HG02798 (cell line): ENCODE results near the gene GNG8.
A peak's percentile ranks its signal among the peaks of the same experiment; 100 is the strongest.

Experiments
- ATAC-seq: cut with Tn5 transposase; IDR thresholded peaks from one replicate; pipeline ENCODE4 v1.9.1; 2021; ENCODE audit warnings: mild to moderate bottlenecking; ENCODE audit not compliant: unreplicated experiment, poor library complexity

GNG8 gene

DNA sequence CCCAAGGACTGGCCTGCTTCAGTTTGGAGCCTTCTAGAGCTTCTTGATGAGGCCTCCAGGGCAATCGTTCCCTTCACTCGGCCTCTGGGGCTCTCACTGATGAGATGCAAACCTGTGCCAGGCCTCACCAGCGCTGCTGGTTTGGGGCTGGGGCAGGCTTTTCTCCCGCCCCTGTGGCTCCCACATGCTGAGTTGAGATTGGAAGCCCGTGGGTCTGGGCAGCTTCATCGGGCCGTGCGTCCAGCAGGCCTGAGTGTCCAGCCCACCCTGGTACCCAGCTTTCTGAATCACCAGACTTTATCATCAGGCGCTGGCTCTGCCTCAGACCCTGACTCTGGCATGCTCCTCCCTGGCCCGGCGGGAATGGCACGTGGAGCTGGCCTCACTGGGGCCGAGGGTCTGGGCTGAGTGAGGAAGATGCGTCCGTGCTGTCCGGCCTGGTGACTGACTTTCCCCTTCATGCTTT is 30.6 kb downstream of the GNG8 start:
- ATAC-seq: no peak

DNA sequence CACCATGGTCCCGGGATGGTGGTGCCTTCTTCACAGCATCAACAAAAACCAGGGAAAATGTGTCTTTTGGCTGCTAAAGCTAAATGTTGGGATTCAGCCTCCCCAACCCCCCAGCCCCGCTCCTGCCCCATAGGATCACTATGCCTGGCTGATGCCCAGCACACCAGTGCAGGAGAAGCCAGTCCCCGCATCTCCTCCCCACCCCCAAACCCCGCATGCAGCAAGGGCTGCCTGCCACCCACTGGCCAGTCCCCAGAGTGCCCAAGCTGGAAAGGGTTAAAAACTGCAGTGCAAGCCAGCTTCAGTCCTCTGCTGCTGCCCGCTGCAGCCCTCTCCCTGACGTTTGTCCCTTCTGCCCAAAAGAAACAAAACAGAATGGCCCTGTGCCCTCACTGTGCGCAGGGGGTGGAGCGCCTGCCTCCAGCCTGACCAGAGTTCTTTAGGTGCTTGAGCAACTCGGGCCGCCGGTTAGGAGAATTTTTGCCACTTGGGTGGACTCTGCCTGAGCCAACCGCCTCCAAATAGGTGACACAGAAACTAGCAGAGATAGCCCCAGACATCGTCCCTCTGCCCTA is 31.1 kb downstream of the GNG8 start:
- ATAC-seq: no peak

DNA sequence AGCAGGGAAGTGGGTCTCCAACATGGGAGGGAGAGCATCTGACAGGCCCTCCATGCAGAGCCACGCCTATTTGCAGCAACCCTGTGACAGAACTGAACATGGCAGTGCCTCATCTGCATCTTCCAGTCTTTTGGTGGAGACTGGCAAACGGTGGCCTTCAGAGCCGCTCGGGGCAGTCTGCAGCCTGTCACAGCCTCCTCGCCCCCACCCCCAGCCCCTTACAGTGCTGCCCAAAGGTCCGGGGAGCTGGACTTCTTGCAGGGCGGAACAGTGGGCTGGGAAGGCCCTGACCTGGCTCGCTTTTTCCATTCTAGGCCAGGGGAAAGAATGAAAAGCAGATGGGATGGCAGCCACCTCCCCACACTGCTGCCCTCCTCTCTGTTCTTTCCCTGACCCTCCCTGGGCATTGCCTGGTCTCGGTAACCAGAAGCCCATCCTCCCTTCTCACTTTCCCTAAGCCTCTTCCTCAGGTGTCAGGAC is 32.2 kb downstream of the GNG8 start:
- no peak for ATAC-seq

DNA sequence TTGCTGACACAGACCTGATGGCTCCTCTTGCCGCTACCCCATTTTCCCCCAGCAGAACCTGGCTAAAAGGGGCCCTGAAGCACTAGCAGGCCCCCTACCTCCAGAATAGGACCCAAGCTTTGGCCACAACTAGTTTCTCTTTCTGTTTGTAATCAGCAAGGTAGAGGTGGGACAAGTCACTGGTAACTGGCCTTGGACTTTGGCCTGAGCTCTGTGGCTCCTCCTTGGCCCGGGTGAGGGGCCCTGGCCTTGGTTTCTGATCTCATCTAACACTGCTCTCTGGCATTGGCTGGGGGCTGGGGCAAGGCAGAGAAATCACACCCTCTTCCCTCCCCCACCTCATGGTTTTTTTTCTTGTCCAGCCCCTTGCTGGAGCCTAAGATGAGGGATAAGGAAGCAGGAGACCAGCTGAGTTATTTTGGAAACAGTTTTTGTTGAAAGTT is 32.8 kb downstream of the GNG8 start:
- no peak for ATAC-seq

DNA sequence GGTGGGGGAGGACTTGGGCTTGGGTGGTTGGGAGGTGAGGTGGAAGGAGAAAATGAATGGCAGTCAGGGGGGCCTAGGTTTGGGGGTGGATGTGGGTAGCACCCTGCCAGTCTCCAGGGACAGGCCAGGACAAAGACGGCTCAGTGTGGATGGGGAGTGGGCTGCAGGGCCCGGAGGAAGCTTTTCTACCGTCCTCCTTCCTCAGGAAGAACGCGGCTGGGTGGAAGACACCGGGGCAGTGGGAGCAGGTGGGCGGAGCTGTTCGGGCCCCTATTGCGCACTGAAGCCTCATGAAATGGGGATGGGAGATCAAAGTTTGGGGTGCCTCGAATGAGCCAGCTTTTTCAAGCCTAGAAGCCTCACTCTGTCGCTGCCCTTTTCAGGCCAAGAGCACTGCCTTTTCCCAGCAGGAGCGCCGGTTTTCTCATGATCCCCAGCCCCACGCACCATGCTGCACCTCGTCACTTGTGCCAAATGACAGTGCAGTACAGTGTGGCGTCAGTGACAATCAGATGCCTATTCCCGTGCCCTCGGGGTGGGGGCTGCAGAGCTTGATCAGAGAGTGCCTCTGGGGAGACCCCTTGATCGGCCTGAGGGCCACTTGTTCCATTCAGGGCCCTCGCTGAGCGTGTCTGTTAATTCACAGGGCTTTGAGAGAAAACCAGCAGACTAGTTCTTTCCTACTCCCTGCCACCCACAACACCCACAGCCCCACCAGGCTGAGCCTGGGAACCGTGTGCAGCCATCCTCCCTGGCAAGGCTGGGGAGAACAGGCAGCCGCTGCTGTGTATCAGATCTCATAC is 33.4 kb downstream of the GNG8 start:
- ATAC-seq: no peak

DNA sequence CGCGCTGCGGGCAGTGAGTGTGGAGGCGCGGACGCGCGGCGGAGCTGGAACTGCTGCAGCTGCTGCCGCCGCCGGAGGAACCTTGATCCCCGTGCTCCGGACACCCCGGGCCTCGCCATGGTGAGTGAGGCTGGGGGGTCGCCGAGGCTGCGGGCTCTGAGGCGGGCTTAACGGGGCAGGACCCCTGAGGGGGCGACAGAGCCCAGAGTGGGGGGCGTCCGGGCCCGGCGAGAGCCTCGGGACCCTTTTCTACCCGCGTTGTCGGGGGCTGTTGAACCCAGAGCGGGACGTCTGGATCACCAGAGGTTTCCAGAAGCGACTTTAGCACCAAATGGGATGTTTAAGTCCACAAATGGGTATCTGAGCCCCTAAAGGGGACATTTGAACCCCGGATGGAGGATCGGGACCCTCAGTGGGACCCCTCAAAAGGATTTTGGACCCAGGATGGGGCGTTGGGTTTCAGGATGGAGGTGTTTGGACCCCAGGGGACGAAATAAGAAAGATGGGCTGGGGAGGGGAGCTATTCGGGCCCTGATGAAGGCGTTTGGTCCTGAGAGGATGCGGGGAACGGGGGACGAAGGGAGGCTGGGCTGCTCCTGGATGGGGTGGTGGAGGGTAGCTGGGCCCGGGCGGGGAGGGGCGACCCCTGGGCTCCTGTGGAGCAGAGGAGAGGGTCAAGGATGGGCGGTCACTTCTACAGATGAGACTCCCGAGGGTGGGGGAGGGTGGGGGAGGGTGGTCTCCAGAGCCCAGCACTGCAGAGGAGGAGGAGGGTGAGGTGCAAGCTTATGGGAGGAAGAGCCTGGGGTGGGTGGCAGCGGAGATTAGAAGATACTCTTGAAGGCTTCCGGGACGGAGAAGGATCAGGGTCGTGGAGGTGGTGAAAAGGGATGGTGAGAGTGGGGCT is 34.4 kb downstream of the GNG8 start, which contains the start of gene CALM3:
CALM3 (plus strand) TSS at position 13 of the 907 bp plus-strand sequence; CDS start at position 118, 105 bp downstream.
- no peak for ATAC-seq

DNA sequence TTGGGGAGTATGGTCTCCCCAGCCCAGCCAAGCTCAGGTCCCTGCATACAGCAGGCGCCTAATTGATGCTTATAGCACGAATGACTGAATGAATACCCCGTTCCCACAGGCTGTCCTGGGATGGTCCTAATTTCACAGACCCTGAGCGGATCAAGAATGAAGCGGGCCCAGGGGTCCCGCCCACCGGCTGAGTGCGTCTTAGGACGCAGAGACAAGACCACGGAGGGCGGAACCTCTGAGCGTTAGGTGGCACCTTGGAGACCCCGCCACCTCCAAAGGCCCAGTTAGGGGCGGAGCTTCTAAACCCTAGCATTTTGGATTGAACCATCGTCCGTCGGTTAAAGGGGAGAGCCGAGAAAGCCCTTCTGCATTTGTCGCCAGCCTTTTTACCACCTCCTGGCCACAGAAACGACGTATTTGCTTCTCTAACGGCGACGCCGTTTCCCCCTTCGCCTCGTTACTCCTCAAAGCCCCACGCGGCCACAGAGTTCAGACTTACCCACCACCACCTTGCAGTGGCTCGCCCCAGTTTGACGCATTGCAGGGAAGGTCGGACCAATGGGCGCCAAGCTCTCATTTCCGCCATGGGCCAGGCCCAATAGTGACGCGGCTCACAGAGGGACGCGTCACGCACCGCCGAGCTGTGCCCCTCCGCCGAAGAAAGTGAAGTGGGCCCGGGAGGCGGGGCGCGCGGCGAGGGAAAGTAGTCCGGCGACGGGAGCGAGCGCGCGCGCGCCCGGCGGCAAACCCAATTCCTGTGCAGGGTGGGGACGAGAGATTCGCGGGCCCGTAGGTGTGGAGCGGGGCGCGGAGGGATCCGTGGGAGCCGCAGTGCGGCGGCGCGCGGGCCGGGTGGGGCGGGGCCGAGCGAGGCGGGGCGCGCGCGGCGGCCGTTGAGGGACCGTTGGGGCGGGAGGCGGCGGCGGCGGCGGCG is 35.4 kb downstream of the GNG8 start:
- ATAC-seq: peak; percentile 84

DNA sequence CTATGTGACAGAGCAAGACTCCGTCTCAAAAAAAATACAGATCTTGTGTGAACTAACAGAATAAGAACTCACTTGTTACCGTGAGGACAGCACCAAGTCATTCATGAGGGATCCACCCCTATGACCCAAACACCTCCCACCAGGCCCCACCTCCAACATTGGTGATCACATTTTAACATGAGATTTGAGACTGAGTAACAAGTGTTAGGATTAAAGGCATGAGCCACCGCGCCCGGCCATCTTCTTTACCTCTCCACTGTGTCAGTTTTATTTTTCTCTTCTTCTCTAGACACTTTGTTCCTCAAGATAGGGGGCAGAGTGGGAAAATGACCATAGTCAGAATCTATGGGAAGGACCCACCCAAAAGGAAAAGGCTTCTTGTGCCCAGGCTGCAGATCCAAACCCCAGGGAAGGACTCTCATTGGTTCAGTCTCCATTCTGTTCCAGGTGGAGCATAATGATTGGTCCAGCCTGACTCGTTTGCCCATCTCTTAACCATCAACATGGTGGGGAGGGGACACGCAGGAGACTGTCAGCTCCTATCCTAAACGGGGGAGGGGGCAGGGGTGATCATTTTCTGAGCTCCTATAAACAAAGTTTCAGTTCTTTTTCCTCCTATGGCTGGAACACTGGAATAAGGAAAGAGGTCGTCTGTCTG is 36.2 kb downstream of the GNG8 start:
- no peak for ATAC-seq

DNA sequence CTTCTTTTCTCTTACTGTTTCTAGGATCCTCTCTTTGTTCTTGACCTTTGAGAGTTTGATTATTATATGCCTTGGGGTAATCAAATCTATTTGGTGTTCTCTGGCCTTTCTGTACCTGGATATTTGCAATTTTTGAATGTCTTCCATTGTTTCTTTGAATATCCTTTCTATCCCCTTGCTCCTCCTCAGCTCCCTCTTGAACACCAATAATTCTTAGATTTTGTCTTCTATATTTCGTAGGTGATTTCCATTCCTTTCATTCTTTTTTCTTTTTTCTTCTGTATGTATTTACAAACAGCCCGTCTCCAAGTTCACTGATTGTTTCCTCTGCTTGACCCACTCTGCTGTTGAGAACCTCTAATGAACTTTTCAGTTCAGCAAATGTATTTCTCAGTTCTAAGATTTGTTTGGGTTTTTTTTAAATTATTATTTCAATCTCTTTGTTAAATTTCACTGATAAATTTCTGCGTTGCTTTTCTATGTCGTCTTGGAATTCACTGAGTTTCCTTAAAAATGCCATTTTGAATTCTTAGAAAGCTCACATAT is 37.6 kb downstream of the GNG8 start:
- ATAC-seq: no peak

DNA sequence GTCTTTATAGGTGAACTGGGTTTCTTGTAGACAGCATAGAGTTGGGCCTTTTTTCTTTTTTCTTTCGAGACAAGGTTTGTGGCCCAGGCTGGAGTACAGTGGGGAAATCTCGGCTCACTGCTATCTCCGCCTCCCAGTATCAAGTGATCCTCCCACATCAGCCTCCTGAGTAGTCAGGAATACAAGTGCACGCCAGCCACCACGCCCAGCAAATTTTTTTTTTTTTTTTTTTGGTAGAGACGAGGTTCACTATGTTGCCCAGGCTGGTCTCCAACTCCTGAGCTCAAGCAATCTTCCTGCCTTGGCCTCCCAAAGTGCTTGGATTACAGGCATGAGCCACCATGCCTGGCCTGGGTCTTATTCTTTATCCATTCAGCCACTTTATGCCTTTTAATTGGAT is 40.0 kb downstream of the GNG8 start:
- no peak for ATAC-seq

DNA sequence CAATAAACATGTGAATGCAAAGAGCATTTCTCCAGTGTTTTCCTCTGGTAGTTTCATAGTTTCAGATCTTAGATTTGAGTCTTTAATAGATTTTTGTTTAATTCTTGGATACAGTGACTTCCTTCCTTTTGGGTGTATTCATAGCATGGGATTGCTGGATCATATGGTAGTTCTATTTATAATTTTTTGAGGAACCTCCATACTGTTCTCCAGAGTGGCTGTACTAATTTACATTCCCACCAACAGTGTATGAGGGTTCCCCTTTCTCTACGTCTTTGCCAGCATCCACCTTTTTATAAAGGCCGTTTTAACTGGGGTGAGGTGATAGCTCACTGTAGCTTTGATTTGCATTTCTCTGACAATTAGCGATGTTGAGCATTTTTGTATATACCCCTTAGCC is 44.1 kb downstream of the GNG8 start:
- no peak for ATAC-seq

DNA sequence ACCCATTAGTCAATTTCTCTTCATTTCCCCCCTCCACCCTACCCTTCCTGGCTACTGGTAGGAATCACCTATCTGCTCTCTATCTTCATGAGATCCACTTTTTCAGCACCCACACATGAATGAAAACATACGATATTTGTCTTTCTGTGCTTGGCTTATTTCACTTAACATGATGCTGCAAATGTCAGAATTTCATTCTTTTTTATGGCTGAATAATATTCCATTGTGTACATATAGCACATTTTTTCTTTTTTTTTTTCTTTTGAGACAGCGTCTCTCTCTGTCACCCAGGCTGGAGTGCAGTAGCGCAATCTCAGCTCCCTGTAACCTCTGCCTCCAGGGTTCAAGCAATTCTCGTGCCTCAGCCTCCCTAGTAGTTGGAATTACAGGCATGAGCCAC is 44.7 kb downstream of the GNG8 start:
- no peak for ATAC-seq

DNA sequence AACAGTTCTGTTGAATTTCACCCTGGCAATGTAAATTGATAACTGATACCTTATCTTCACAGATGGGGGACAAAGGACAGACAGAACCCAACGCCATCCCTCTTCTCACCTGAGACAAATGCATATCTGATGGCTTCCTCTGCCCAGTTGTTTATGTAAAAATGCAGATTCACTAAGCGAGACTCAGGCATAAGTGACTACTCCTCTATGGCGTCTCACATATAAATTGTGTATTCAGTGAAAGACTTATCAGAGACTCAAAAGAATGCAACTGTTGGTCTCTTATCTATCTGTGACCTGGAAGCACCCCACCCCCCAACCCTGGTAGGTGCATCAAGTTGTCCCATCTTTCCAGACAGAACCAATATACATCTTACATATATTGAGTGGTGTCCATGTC is 48.1 kb downstream of the GNG8 start:
- ATAC-seq: no peak

DNA sequence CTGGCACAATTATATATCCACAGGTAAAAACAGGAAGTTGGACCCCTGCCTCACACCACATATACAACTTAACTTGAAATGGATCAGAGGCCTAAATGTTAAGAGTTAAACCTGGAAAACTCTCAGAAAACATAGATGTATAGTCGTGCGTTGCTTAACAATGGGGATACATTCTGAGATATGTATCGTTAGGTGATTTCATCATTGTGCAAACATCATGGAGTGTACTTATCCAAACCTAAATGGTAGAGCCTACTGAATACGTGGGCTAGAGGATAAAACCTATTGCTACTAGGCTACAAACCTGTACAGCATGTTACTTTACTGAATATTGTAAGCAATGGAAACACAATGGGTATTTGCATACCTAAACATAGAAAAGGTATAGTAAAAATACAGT is 49.7 kb downstream of the GNG8 start:
- no peak for ATAC-seq

DNA sequence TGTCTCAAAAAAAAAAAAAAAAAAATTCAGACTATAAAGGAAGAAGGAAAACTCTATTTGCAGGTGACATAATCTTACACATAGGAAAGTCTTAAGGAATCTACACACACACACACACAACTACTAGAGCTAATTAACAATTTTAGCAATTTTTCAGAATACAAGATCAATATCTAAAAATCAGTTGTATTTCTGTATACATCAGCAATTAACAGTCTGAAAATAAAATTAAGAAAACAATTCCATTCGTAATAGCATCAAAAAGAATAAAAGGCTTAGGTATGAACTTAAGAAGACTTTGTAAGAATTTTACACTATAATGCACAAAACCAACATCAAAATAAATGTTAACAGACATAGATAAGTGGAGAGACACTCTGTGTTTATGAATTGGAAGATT is 50.5 kb downstream of the GNG8 start:
- ATAC-seq: no peak
